Left lung (tissue), 10 donors: ENCODE measurements around the gene APLP1. TPM values are rescaled to one million over a fixed set of nuclear protein-coding genes. Genes with fewer than 3 reads are reported as not detected.
"Not testable (repeated sequence)": the region's sequence is repeated elsewhere in the genome, so short reads cannot be mapped to it uniquely, and the experiment has no call there.

Experiments used
- ATAC-seq: fragments of 200-7000 bp; cut with Tn5 transposase; one replicate; pipeline ENCODE4 v1.9.1; 2020; ENCODE audit warnings: moderate library complexity
- DNase-seq, 4 donors: peaks; one replicate each; pipeline ENCODE4 v3.0.0-alpha.2; 2013 to 2020
- H3K27ac ChIP-seq, 2 donors: fragments of 200-600 bp; sonication (generic) in 1 of 2; one replicate each; pipeline versions ENCODE4 v1.5.0 to v1.8.0; 2020 to 2021
- H3K27me3 ChIP-seq, 2 donors: fragments of 200-600 bp; sonication (generic) in 1 of 2; one replicate each; pipeline versions ENCODE4 v1.5.0 to v1.8.0; 2020 to 2021
- H3K36me3 ChIP-seq, 2 donors: fragments of 200-600 bp; sonication (generic) in 1 of 2; one replicate each; pipeline versions ENCODE4 v1.5.0 to v1.8.0; 2020 to 2021
- H3K4me1 ChIP-seq, 2 donors: fragments of 200-600 bp; one replicate each; pipeline ENCODE4 v1.8.0; 2021
- H3K4me3 ChIP-seq, 2 donors: fragments of 200-600 bp; sonication (generic) in 1 of 2; one replicate each; pipeline versions ENCODE4 v1.5.0 to v1.8.0; 2020 to 2021; ENCODE audit warnings: mild to moderate bottlenecking in 1 of 2
- H3K9me3 ChIP-seq, 2 donors: fragments of 200-600 bp; sonication (generic) in 1 of 2; one replicate each; pipeline versions ENCODE4 v1.5.0 to v1.8.0; 2020 to 2021
- intact Hi-C, 2 donors: fragments of 100-400 bp; cut with DNase I; formaldehyde crosslinking; loops; one replicate each; pipeline versions ENCODE4 v1.11.2 to v1.14.2; 2022
- polyA plus RNA-seq, 6 donors: library from polyadenylated mRNA; unstranded; fragments of 120-200 nt; gene quantifications; one replicate each; pipeline ENCODE4 v1.2.1, GENCODE V29; 2013; ENCODE audit not compliant: insufficient read length in 6 of 6
- total RNA-seq, 2 donors: library from RNA; stranded (reverse); fragmentation: NEBNext Ultra II Directional; extraction: Animal tissue kit (Norgen Biotek cat#: 25700); gene quantifications; one replicate each; pipeline ENCODE4 v1.2.1, GENCODE V29; 2021
- TF ChIP-seq, protein P1 (sequence below), 2 donors: fragments of 200-600 bp; sonication (generic) in 1 of 2; IDR thresholded peaks; one replicate each; pipeline versions ENCODE4 v1.5.0 to v1.8.0; 2021; ENCODE audit warnings: antibody characterized with exemption in 2 of 2
- donor health status: DM: no; HTN: yes; CAD: no.
- donor health status: DM: no; HTN: no; CAD: no.

APLP1 gene
- total and polyA plus RNA-seq, 8 donors: 3.0 to 11.0 (median 8.8) TPM

DNA sequence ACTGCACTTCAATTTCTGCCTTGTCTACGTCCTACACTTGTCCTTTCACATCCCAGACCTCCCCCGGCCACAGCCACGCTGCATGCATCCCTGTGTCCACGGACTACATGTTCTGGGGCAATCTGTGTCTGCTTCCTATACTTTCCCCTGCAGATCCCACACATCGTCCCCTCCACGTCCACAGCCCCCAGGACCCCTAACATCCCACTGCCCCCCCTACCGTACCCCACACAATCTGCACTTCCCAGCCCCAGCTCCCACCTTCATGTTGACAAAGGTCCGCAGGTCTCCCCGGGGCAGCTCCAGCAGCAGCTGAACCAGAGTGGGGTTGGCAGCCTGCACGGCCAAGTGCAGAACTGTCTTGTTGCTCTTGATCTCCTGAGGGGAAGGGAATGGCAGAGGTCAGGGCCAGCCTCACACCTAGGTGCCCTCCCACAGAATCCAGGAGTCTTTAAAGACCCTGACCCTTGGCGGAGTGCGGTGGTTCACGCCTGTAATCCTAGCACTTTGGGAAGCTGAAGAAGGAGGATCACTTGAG, 21.8 kb downstream of the APLP1 start:
- Histone ChIP-seq H3K4me3 (no peak overlapping the region), H3K27me3 (no peaks in the 10 kb centered on the region), H3K9me3 (no peaks in the 10 kb centered on the region), H3K36me3 (peaks cover 0 to 93% of the 10 kb centered on the region in 2 donors), H3K27ac (no peak overlapping the region), H3K4me1 (peaks cover 0 to under 1% of the 10 kb centered on the region in 2 donors)
- TF ChIP-seq, protein P1, sequence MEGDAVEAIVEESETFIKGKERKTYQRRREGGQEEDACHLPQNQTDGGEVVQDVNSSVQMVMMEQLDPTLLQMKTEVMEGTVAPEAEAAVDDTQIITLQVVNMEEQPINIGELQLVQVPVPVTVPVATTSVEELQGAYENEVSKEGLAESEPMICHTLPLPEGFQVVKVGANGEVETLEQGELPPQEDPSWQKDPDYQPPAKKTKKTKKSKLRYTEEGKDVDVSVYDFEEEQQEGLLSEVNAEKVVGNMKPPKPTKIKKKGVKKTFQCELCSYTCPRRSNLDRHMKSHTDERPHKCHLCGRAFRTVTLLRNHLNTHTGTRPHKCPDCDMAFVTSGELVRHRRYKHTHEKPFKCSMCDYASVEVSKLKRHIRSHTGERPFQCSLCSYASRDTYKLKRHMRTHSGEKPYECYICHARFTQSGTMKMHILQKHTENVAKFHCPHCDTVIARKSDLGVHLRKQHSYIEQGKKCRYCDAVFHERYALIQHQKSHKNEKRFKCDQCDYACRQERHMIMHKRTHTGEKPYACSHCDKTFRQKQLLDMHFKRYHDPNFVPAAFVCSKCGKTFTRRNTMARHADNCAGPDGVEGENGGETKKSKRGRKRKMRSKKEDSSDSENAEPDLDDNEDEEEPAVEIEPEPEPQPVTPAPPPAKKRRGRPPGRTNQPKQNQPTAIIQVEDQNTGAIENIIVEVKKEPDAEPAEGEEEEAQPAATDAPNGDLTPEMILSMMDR (IDR thresholded peaks at IDR 0.05): no peak
- ATAC-seq (no peak), DNase-seq (no peak)
- intact Hi-C loops: no loop called here

DNA sequence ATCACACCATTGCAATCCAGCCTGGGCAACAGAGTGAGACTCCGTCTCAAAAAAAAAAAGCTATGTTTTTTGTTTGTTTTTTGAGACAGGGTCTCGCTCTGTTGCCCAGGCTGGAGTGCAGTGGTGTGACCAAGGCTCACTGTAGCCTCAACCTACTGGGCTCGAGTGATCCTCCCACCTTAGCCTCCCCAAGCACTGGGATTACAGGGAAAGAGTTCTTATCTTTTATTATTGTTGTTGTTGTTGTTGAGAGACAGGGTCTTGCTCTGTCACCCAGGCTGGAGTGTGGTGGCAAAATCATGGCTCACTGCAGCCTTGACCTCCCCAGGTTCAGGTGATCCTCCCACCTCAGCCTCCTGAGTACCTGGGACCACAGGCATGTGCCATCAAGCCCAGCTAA, 23.4 kb downstream of the APLP1 start:
- ATAC-seq, intact Hi-C loops, H3K4me3 ChIP-seq, H3K27ac ChIP-seq, H3K9me3 ChIP-seq, H3K27me3 ChIP-seq: not testable (repeated sequence)
- H3K36me3 ChIP-seq: peaks cover 0 to 100% of the 10 kb centered on the region in 2 donors
- peaks cover 0 to 11% of the 10 kb centered on the region in 2 donors for H3K4me1 ChIP-seq
- DNase-seq: peak in 1 of 4 donors; percentile 3

DNA sequence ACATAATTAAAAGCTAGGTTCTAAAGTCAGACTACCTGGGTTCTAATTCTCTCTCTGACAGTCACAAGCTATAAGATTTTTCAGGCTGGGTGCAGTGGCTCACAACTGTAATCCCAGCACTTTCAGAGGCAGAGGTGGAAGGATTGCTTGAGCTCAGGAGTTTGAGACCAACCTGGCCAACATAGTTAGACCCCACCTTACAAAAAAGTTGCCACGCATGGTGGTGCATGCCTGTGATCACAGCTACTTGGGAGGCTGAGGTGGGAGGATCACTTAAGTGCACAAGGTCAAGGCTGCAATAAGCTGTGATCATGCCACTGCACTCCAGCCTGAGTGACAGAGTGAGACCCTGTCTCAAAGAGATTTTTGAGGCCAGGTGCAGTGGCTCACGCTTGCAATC, 26.0 kb downstream of the APLP1 start:
- ATAC-seq (no peak), DNase-seq (peak in 1 of 4 donors; percentile 3)
- no peaks in the 10 kb centered on the region for H3K9me3 ChIP-seq
- peaks cover 8 to 30% of the 10 kb centered on the region in 2 donors for H3K4me1 ChIP-seq
- H3K27me3 ChIP-seq: no peaks in the 10 kb centered on the region
- TF ChIP-seq, protein P1 (IDR thresholded peaks at IDR 0.05): no peak
- H3K4me3 ChIP-seq: no peak overlapping the region
- H3K36me3 ChIP-seq: peaks cover 0 to 87% of the 10 kb centered on the region in 2 donors
- H3K27ac ChIP-seq: no peak overlapping the region
- intact Hi-C loops: no loop called here

DNA sequence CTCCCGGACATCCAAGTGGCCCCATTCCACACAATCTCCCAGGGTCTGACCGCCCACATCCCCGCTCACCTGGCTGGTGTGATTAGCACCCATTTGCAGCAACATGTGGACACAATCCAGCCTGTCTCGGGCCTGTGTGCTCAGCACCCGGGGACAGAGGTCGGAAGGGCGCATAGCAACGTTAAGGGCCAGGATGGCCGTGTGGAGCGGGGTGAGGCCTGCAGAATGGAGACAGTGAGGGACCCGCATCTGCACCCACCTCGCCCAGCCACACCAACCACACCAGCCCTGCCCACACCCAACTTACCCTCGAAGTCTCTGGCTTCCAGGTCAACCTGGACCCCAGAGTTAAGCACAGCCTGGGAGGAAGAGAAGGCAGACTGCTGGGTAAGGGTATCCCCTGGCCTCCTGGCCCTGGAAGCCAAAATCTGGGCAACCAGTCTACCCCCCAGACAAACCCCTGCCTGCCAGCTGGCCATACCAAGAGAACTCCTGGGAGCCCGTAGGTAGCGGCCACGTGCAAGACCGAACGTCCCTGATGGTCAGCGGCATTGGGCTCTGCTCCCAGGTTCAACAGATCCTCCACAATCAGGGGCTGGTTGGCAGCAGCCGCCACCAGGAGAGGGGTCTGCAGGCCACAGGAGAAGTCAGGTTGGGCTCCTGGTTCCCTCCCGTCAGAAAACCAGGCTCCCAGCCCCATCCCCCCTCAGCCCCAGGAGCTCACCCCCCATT, 27.7 kb downstream of the APLP1 start:
- ATAC-seq: no peak

DNA sequence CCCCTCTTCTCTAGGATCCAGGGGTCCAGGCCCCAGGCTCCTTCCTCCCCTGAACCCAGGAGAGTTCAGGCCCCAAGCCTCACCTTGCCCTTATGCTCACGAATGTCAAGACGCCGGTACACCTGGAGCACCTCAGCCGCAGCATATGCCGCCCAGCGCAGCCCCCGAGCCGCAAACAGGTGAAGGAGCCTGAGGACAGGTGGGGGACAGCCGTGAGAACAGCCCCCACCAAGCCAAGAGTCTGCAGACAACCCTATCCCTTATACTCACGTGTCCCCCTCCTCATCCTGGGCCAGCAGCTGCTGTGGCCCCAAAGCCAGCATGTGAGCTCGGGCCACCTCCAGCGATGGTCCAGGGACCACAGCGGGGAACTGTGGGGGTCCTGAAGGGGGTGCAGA, 28.3 kb downstream of the APLP1 start:
- DNase-seq: peak in 1 of 4 donors; percentile 66
- Histone ChIP-seq H3K36me3 (peaks cover 0 to 64% of the 10 kb centered on the region in 2 donors), H3K9me3 (no peaks in the 10 kb centered on the region), H3K27ac (no peak overlapping the region), H3K4me1 (peaks cover 13 to 40% of the 10 kb centered on the region in 2 donors), H3K4me3 (no peak overlapping the region), H3K27me3 (no peaks in the 10 kb centered on the region)
- no peak for ATAC-seq
- TF ChIP-seq, protein P1 (IDR thresholded peaks at IDR 0.05): no peak
- intact Hi-C loops: no loop called here

More for the DNA sequence above, 27.7 kb downstream of the APLP1 start:
- Histone ChIP-seq H3K27me3 (no peaks in the 10 kb centered on the region), H3K4me1 (peaks cover 11 to 34% of the 10 kb centered on the region in 2 donors), H3K36me3 (peaks cover 0 to 70% of the 10 kb centered on the region in 2 donors), H3K27ac (no peak overlapping the region), H3K4me3 (no peak overlapping the region), H3K9me3 (no peaks in the 10 kb centered on the region)
- DNase-seq: peak in 1 of 4 donors; percentile 68
- TF ChIP-seq, protein P1 (IDR thresholded peaks at IDR 0.05): no peak
- intact Hi-C loops: no loop called here
